ENCODE results near the gene KLK2.

GRCh38 chr19:50877338-50877737, 4.1 kb downstream of the KLK2 start:
- TF ChIP-seq CTCF (conservative IDR thresholded peaks at IDR 0.05) (no peak), EZH2 (IDR thresholded peaks at IDR 0.05; ENCODE audit: low read depth) (no peak)
